Mucosa of stomach (tissue), 1 donor: ENCODE data around the gene TMEM191C.
"Not testable (repeated sequence)": the region's sequence is repeated elsewhere in the genome, so short reads cannot be mapped to it uniquely, and the experiment has no call there.

Experiments used
- H3K27me3 ChIP-seq: one replicate; pipeline ENCODE4 v1.7.0; 2013; ENCODE audit warnings: mild to moderate bottlenecking, low read length; ENCODE audit not compliant: control insufficient read depth, insufficient read depth
- H3K36me3 ChIP-seq: one replicate; pipeline ENCODE4 v1.7.0; 2013; ENCODE audit warnings: low read length; ENCODE audit not compliant: control insufficient read depth, insufficient read depth
- H3K4me1 ChIP-seq: one replicate; pipeline ENCODE4 v1.7.0; 2013; ENCODE audit warnings: mild to moderate bottlenecking, low read length; ENCODE audit not compliant: control insufficient read depth, insufficient read depth
- H3K4me3 ChIP-seq: one replicate; pipeline ENCODE4 v1.7.0; 2013; ENCODE audit warnings: low read length
- H3K9ac ChIP-seq: one replicate; pipeline ENCODE4 v1.7.0; 2013; ENCODE audit warnings: mild to moderate bottlenecking, low read length, moderate library complexity
- H3K9me3 ChIP-seq: one replicate; pipeline ENCODE4 v1.7.0; 2013; ENCODE audit warnings: mild to moderate bottlenecking, low read length, moderate library complexity; ENCODE audit not compliant: control insufficient read depth
- donor health status: Pancreatic carcinoma.

The TMEM191C gene

DNA sequence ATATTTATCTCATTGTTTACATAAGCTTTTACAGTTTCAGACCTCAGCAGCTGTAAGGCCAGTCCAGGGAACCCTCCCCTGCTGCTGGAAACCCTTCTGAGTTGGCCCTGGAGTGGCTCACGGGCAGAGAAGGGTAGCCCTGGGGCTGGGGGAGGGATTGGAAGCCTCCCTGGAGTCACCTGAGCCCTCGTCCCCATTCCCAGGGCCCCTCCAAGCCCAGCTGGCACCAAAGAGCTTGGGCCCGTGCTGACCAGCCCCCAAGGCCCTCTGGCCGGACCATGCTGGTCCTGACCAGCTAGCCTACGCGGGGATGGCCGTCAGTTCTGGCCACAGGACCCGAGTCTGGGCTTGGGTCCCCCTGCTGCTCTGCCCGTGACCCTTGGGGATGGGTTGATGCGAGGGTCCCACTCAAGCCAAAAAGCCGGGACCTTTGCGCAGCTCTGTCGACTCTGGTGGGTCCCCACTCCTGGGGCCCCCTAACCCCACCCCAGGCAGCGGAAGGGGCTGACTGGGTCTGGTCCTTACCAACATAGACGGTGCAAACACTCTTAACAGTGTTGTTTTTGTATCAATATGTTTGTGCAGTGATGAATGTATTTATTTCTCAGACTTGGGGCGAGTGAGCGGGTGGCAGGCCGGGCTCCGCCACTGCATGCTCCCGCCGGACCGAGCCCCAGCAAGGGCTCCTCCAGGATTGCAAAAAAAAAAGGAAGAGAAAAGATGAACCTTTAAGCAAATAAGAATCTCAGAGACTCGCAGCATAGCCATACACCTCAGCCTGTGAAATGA lies 17.5 kb upstream of the TMEM191C start:
- no peak overlapping the region for H3K4me3 ChIP-seq
- no peaks in the 10 kb centered on the region for H3K4me1 ChIP-seq
- no peak overlapping the region for H3K9ac ChIP-seq
- H3K36me3 ChIP-seq, result no peaks in the 10 kb centered on the region
- H3K27me3 ChIP-seq, result no peaks in the 10 kb centered on the region
- no peaks in the 10 kb centered on the region for H3K9me3 ChIP-seq

DNA sequence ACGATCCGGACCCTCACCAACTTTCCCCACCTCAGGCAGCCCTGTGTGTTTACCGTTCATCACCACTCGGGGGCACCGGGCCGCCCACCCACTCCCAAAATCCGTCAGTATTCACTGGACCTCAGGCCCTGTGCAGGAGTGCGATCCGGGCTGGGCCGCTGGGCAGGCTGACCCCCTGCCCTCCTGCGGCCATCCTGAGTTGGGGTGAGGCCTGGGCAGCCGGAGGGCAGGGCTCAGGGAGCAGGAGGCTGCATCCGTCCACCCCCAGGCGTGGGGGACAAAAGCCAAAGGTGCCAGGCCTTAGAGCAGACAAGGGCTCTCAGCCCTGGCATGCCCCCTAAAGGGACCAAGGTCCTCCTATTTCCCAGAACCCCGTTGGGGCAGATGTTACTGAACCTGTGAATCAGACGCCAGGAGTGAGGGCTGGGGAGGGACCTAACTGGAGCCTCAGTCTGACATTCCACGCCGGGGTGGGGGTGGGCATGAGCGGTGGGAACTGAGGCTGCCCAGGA lies 16.8 kb upstream of the TMEM191C start:
- H3K27me3 ChIP-seq, result no peaks in the 10 kb centered on the region
- no peak overlapping the region for H3K9ac ChIP-seq
- no peaks in the 10 kb centered on the region for H3K36me3 ChIP-seq
- no peaks in the 10 kb centered on the region for H3K9me3 ChIP-seq
- no peaks in the 10 kb centered on the region for H3K4me1 ChIP-seq
- H3K4me3 ChIP-seq, result no peak overlapping the region

DNA sequence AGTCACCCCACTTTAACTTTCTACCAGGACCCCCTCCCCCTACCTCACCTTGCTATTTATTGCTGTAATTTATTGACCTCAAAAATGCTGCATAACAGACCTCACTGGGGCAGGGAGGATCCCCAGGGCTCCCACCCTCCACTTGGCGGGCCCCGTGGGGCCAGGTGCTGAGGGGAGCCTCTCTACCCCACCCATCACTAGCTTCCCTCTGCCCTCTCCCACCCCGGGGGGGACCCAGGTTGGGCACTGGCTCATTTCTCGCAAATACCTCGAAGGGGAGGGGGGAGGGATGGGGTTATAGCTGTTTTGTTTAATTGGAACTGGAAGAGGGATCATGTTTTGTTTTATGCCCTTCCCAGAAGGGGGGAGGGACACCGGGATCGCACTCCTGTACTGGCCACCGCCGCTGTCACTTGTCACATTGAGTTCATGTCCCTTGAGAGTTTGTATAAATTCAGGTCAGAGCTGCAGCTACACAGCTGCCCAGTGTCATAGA lies 16.3 kb upstream of the TMEM191C start:
- Histone ChIP-seq H3K36me3 (no peaks in the 10 kb centered on the region), H3K9ac (no peak overlapping the region), H3K4me3 (no peak overlapping the region), H3K4me1 (peaks cover 3% of the 10 kb centered on the region), H3K27me3 (no peaks in the 10 kb centered on the region), H3K9me3 (no peaks in the 10 kb centered on the region)

DNA sequence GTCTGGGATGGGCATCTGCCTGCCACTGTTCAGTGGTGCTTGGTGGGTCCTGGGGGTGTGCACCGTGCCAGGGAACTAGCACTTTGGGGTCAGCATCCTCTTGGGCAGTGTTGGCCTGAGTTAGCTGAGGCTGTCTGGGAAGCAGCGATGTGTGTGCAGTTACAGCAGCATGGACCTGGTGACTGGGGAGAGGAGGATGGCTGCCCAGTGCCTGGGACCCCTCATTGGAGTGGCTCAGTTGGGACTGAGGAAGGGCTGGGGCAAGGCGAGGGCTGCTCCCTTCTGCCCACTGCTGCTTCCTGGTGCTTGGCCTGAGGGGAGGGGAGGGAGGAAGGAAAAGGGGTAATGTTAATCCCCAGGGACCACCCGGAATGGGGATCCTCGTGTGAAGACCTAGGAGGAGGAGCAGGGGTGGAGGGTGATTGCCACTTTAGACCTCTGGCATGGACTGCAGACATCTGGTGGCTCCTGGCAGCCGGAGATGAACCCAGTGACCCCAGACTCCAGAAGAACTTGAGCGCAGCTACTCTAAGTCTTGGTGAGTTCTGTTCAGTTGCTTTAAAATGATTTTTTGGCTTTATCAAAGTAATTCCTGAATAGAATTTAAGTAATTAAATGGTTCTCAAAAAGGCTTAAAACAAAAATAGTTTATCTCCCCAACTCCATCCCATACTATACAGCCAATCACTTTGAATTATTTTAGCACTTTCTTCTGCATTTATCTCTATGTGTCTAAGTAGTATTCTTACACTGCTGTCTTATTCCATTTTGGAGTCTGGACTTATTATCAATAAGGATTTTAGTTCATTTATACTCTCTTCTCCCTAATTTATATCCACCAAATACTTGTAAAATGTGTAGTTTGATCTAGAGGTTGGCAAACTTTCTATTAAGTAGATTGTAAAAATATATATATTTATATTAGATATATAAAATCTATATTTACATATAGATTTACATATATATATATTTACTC lies 15.4 kb upstream of the TMEM191C start:
- no peaks in the 10 kb centered on the region for H3K36me3 ChIP-seq
- no peaks in the 10 kb centered on the region for H3K27me3 ChIP-seq
- H3K9ac ChIP-seq, result no peak overlapping the region
- no peaks in the 10 kb centered on the region for H3K9me3 ChIP-seq
- H3K4me3 ChIP-seq, result no peak overlapping the region
- peaks cover 13% of the 10 kb centered on the region for H3K4me1 ChIP-seq

DNA sequence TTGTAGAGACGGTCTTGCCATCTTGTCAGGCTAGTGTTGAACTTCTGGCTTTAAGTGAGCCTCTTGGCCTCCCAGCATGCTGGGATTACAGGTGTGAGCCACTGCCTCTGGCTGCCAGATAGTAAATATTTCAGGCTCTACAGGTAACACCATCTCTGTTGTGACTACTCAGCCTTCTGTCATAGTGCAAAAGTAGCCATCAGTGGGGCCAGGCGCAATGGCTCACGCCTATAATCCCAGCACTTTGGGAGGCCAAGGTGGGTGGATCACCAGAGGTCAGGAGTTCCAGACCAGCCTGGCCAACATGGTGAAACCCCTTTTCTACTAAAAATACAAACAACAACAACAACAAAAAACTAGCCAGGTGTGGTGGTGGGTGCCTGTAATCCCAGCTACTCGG lies 14.5 kb upstream of the TMEM191C start:
- not testable (repeated sequence) for H3K36me3 ChIP-seq, H3K27me3 ChIP-seq, H3K4me3 ChIP-seq, H3K9ac ChIP-seq, H3K9me3 ChIP-seq
- H3K4me1 ChIP-seq, result peaks cover 20% of the 10 kb centered on the region

DNA sequence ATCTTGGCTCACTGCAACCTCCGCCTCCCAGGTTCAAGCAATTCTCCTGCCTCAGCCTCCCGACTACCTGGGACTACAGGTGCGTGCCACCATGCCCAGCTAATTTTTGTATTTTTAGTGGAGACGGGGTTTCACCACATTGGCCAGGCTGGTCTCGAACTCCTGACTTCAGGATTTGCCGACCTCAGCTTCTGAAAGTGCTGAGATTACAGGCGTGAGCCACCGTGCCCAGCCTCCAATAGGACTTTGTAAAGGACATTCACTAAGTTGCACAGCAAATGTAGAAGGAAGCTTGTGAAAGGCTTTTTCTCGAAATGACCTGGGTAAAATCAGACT lies 12.2 kb upstream of the TMEM191C start:
- H3K9ac ChIP-seq, H3K9me3 ChIP-seq, H3K4me3 ChIP-seq, H3K36me3 ChIP-seq, H3K27me3 ChIP-seq: not testable (repeated sequence)
- H3K4me1 ChIP-seq, result peaks cover 20% of the 10 kb centered on the region

DNA sequence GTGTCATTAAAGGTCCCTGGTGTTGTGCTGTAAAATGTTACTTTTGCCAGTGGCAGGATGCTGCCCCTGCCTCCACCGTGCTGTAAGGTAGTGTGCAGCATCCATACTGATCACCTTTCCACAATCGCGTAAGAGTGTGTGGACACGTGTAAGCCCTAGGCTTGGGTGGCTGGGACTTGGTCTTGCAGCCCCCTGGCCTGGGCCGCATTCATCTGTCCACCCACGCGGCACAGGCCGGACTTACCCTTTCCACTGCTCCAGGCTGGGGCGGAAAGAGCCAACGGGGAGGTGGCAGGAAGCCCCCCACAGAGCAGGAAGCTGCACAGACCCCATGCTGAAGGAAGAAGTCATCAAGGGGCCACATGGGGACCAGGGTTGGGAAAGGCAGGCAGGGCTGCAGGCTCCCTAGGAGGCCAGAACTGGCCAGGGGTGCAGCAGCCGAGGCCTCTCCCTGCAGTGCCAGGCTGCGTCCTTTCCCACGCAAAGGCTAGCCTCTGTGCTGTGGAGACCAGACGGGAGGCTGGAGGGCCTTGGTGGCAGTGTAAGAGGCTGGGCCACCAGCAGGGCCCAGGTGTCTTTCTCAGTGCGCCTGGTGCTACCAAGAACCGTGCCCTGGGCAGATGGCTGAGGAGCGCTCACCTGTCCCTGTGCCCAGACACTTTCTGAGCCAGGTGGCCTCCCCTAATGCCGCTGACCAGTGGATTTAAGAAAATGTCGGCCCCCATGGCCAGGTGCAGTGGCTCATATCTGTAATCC lies 11.7 kb upstream of the TMEM191C start:
- Histone ChIP-seq H3K27me3 (no peaks in the 10 kb centered on the region), H3K9me3 (no peaks in the 10 kb centered on the region)

DNA sequence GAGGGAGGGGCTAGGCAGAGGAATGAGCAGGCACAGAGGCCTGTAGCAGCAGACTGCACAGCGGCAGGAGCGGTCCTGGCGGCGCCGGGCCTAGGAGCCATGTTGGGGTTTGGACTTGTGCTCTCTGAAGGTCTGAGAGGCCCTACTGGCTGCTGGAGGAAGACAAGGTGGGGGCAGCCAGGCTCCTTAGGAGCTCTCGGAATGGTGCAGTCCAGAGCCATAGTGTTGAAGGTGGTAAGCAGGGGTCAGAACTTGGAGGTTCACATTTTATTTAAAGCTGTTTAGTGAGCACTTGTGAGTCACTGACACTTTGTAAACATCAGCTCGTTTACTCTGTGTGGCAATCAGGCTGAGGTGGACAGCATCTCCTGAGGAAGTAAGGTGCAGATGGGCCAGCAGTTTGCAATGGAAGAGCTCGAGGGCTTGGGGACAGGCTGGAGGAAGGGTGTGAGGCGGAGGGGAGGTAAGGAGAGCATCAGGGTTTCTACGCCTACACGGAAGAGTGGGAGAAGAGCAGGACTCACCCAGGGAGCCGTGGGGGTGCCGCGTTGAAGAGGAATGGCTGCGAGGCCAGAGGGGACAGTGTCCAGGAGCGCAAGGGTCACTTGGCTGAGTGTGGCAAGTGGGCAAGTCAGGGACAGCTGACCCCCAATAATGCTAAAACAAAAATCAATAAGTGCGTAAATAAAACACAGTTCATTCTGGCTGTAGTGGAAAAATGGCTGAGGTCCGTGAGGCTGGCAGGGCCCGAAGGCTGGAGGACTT lies 10.0 kb upstream of the TMEM191C start:
- H3K36me3 ChIP-seq, result no peaks in the 10 kb centered on the region
- H3K9me3 ChIP-seq, result no peaks in the 10 kb centered on the region
- H3K4me1 ChIP-seq, result peaks cover 20% of the 10 kb centered on the region
- H3K9ac ChIP-seq, result no peak overlapping the region
- H3K4me3 ChIP-seq, result no peak overlapping the region
- H3K27me3 ChIP-seq, result no peaks in the 10 kb centered on the region

More for the DNA sequence above, 11.7 kb upstream of the TMEM191C start:
- Histone ChIP-seq H3K4me1 (peaks cover 20% of the 10 kb centered on the region), H3K4me3 (no peak overlapping the region), H3K36me3 (no peaks in the 10 kb centered on the region), H3K9ac (no peak overlapping the region)

DNA sequence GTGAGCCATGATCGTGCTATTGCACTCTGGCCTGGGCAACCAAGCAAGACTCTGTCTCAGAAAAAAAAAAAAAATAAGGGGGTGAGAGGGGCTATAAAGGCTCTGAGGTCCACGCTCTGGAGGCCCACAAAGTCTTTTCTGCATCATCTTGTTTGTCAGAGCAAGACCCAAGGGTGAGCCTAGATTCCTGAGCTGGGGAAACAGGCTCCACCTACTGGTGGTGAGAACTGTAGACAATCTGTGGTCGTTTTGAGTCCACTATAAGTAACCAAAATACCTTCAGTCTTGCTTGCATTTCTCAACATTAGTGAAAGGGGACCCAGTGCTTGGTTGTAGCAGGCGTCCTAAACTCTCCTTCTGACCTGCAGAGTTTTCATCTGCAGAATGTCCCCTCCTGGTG lies 4.5 kb upstream of the TMEM191C start:
- not testable (repeated sequence) for H3K9me3 ChIP-seq, H3K4me1 ChIP-seq, H3K9ac ChIP-seq, H3K4me3 ChIP-seq, H3K36me3 ChIP-seq, H3K27me3 ChIP-seq

DNA sequence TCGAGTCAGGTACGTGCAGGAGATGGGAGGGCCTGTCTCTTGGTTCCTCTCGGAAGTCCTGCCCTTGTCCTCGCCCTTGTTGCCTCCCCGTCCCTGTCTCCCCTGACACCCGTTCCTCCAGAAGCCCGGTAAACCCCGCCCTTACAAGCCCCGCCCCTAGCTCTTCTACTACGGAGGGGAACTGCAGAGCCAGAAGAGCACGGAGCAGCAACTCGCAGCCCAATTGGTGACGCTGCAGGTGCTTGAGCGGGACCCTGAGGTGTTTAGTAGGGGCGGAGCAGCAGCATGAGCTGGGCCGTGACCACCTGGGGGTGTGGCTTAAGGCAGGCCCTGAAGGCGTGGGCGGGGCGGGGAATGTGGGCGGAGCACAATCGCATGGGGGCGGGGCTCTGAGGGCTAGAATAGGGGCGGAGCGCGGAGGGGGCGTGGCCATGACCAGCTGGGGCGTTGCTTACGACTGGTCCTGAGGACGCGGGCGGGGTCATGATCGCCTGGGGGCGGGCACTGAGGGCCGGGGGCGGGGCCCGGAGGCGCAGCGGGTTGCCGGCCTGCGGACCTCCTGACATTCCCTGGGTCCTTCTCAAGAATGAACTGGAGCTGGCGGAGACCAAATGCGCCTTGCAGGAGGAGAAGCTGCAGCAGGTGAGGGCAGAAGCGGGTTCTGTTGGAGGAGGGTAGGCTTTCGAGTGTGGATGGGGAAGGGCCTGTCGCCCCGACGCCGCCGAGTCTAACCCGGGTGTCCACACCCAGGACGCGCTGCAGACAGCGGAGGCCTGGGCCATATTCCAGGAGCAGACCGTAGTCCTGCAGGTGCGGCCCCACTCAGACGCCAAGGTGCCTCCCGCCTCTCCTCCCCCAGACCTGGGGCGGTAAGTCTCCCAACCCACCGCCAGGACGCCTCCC lies 1.3 kb downstream of the TMEM191C start:
- H3K9ac ChIP-seq, H3K27me3 ChIP-seq, H3K36me3 ChIP-seq, H3K4me1 ChIP-seq, H3K4me3 ChIP-seq, H3K9me3 ChIP-seq: not testable (repeated sequence)
